Thoracic aorta (tissue), 2 donors: Measurements from ENCODE around the gene TMEM176A. TPM values are rescaled to one million over a fixed set of nuclear protein-coding genes. Genes with fewer than 3 reads are reported as not detected.

Experiments used
- ATAC-seq: fragments of 150-250 bp; one replicate; pipeline ENCODE4 v1.8.0; 2017; ENCODE audit warnings: low read depth; ENCODE audit not compliant: insufficient number of reproducible peaks, low FRiP score
- DNase-seq: peaks from one replicate; pipeline ENCODE4 v3.0.0-alpha.2; 2020; ENCODE audit warnings: low spot score
- H3K27ac ChIP-seq, 2 donors: fragments of 200-600 bp; sonication (generic); 1 replicate in 1 of 2; 2 replicates in 1 of 2; pipeline ENCODE4 v1.5.1; 2016; ENCODE audit warnings: mild to moderate bottlenecking in 2 of 2, moderate library complexity in 2 of 2
- H3K27me3 ChIP-seq: fragments of 200-600 bp; sonication (generic); replicated peaks from 2 replicates; pipeline ENCODE4 v1.6.0; 2016; ENCODE audit warnings: mild to moderate bottlenecking; ENCODE audit not compliant: insufficient read depth
- H3K36me3 ChIP-seq: fragments of 200-600 bp; sonication (generic); one replicate; pipeline ENCODE4 v1.5.1; 2016
- H3K4me1 ChIP-seq, 2 donors: fragments of 200-600 bp; sonication (generic); 1 replicate in 1 of 2; 2 replicates in 1 of 2; pipeline versions ENCODE4 v1.5.1 to v1.6.0; 2016; ENCODE audit warnings: low read depth in 2 of 2, mild to moderate bottlenecking in 1 of 2; ENCODE audit not compliant: control insufficient read depth in 1 of 2
- H3K4me3 ChIP-seq: fragments of 200-600 bp; sonication (generic); 2 replicates; pipeline ENCODE4 v1.5.1; 2016; ENCODE audit warnings: mild to moderate bottlenecking
- H3K9me3 ChIP-seq: fragments of 200-600 bp; sonication (generic); 2 replicates; pipeline ENCODE4 v1.5.1; 2016
- CTCF ChIP-seq: fragments of 200-600 bp; sonication (generic); IDR thresholded peaks from one replicate; pipeline ENCODE4 v1.5.1; 2019; ENCODE audit warnings: antibody characterized with exemption
- total RNA-seq, 2 donors: library from RNA; depleted of rRNA; stranded (reverse); fragments of >200 nt; gene quantifications; one replicate each; pipeline versions ENCODE4 v1.1.0 to v1.2.3, GENCODE V29; 2016

Gene TMEM176A, protein sequence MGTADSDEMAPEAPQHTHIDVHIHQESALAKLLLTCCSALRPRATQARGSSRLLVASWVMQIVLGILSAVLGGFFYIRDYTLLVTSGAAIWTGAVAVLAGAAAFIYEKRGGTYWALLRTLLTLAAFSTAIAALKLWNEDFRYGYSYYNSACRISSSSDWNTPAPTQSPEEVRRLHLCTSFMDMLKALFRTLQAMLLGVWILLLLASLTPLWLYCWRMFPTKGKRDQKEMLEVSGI
- total RNA-seq: 10 to 100 TPM in 1 of 2 donors, 1 to 10 TPM in 1; 9.1 to 23.4 TPM

GRCh38 chr7:150800581-150801241 is at the start of gene TMEM176A:
Gene TMEM176A (plus strand): TSS chr7:150800769. CDS start chr7:150801551, 782 bp downstream.
- no peak for DNase-seq
- ATAC-seq: no peak
- Histone ChIP-seq H3K27me3 (no peaks in the 10 kb centered on the region), H3K27ac (no peak within 1 kb of the TSS), H3K4me3 (peak within 1 kb of the TSS; percentile 65), H3K4me1 (no peaks in the 10 kb centered on the region), H3K36me3 (no peaks in the 10 kb centered on the region), H3K9me3 (peaks cover 2% of the 10 kb centered on the region)
- TF ChIP-seq CTCF: no peak

DNA sequence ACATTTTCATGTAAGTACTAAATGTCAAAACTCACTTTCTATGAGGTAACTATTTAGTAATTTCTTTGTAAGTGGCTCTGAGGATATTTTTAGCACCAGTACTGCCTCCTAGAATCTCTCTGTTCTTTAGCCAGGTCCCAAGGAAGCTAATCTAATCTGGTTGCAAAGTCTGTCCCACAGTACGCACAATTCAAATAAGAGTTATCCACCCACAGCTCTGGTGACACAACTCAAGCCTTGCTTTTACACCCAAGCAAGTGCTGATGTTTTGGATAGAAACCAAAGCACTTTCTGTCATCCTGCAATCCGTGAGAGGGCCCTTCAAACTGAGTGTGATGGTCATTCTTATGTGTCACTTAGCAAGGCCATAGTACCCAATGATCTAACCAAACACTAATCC is 48.9 kb upstream of the TMEM176A start:
- no peak for ATAC-seq
- H3K4me1 ChIP-seq: no peaks in the 10 kb centered on the region
- no peaks in the 10 kb centered on the region for H3K9me3 ChIP-seq
- no peak overlapping the region for H3K27ac ChIP-seq
- H3K27me3 ChIP-seq: no peaks in the 10 kb centered on the region
- no peak for DNase-seq
- H3K4me3 ChIP-seq: no peak overlapping the region
- TF ChIP-seq CTCF: no peak
- no peaks in the 10 kb centered on the region for H3K36me3 ChIP-seq

- DNase-seq (no peak), ATAC-seq (no peak)
- TF ChIP-seq CTCF: no peak
- Histone ChIP-seq H3K9me3 (no peaks in the 10 kb centered on the region), H3K4me1 (no peaks in the 10 kb centered on the region), H3K36me3 (no peaks in the 10 kb centered on the region), H3K27me3 (no peaks in the 10 kb centered on the region), H3K4me3 (no peak overlapping the region), H3K27ac (no peak overlapping the region)
Measured at GRCh38 chr7:150753239-150753638, 47.3 kb upstream of the TMEM176A start.

- no peaks in the 10 kb centered on the region for H3K36me3 ChIP-seq
- H3K4me1 ChIP-seq: no peaks in the 10 kb centered on the region
- ATAC-seq (no peak), DNase-seq (no peak)
- H3K9me3 ChIP-seq: no peaks in the 10 kb centered on the region
- no peak overlapping the region for H3K27ac ChIP-seq
- no peak overlapping the region for H3K4me3 ChIP-seq
- no peak for TF ChIP-seq CTCF
- no peaks in the 10 kb centered on the region for H3K27me3 ChIP-seq
Measured at GRCh38 chr7:150753826-150754603, 46.6 kb upstream of the TMEM176A start.

- no peak for TF ChIP-seq CTCF
- H3K36me3 ChIP-seq: no peaks in the 10 kb centered on the region
- H3K9me3 ChIP-seq: no peaks in the 10 kb centered on the region
- no peaks in the 10 kb centered on the region for H3K4me1 ChIP-seq
- no peak overlapping the region for H3K4me3 ChIP-seq
- H3K27ac ChIP-seq: no peak overlapping the region
- no peaks in the 10 kb centered on the region for H3K27me3 ChIP-seq
- no peak for ATAC-seq
- no peak for DNase-seq
Measured at GRCh38 chr7:150754951-150755350, 45.6 kb upstream of the TMEM176A start.
